ENCODE results near the gene CCDC9B. TPM values are rescaled to one million over a fixed set of nuclear protein-coding genes. Genes with fewer than 3 reads are reported as not detected.

CCDC9B gene
- total and polyA plus RNA-seq, 10 donors: 2.2 to 19.4 (median 7.1) TPM

DNA sequence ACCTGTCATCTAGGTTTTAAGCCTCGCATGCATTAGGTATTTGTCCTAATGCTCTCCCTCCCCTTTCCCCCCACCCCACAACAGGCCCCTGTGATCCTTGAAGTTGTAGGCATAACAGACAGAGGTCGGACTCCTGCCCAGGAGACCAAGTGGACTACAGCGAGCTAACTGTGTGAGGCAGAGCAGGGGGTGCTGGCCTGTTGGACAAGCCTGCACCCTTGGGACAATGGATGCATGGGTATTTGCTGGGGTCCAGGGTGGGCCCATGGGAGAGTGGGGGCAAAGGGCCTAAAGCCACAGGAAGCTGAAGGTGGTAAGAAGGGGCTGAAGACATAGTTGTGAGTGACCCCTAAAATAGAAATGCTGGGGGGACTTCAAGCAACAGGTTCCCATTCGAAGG is 35.5 kb downstream of the CCDC9B start:
- Histone ChIP-seq H3K9me3 (peaks cover 0 to 11% (median 6%) of the 10 kb centered on the region in 8 donors), H3K27me3 (replicated peaks in 1 of 7) (no peaks in the 10 kb centered on the region), H3K27ac (no peak overlapping the region), H3K4me1 (peaks cover 8 to 92% (median 48%) of the 10 kb centered on the region in 6 donors), H3K36me3 (peaks cover 0 to 48% (median 33%) of the 10 kb centered on the region in 6 donors), H3K4me3 (peak overlapping the region in 1 of 8 donors; percentile 81)
- TF ChIP-seq, protein P1, sequence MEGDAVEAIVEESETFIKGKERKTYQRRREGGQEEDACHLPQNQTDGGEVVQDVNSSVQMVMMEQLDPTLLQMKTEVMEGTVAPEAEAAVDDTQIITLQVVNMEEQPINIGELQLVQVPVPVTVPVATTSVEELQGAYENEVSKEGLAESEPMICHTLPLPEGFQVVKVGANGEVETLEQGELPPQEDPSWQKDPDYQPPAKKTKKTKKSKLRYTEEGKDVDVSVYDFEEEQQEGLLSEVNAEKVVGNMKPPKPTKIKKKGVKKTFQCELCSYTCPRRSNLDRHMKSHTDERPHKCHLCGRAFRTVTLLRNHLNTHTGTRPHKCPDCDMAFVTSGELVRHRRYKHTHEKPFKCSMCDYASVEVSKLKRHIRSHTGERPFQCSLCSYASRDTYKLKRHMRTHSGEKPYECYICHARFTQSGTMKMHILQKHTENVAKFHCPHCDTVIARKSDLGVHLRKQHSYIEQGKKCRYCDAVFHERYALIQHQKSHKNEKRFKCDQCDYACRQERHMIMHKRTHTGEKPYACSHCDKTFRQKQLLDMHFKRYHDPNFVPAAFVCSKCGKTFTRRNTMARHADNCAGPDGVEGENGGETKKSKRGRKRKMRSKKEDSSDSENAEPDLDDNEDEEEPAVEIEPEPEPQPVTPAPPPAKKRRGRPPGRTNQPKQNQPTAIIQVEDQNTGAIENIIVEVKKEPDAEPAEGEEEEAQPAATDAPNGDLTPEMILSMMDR (IDR thresholded peaks at IDR 0.05 in 8 of 11, conservative IDR thresholded peaks at IDR 0.05 in 3 of 11): no peak
- TF ChIP-seq POLR2AphosphoS5 (IDR thresholded peaks at IDR 0.05): no peak
- no peak for TF ChIP-seq POLR2A (IDR thresholded peaks at IDR 0.05)
- DNase-seq: peak; percentile 57
- WGBS, 5 donors: 85 to 97% (median 93%) methylated on average over 4 of the region's 4 CpGs
- intact Hi-C loops (cut with DNase I; ENCODE audit: low total_unique reads): no loop called here

DNA sequence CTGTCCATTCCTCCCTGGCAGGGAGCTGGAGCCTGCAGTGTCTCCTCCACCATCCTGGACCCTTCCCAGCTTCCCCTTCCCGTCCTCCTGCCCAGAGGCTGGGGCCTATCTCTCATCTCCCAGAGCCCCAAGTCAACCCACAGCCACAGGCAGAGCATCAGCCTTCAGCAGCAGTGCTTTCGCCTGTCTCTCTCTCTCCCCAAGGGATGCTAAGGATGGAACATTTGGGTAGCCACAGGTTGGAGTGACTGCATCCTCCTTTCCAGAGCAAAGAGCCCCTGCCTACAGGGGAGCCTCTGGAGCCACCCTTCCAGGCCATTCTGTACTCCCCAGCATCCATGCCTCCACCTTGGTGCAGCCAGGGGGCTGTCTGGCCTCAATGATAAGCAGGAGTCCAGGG is 37.2 kb downstream of the CCDC9B start:
- Histone ChIP-seq H3K27me3 (replicated peaks in 1 of 7) (no peaks in the 10 kb centered on the region), H3K9me3 (peaks cover 0 to 23% (median 14%) of the 10 kb centered on the region in 8 donors), H3K4me1 (peaks cover 0 to 75% (median 31%) of the 10 kb centered on the region in 6 donors), H3K4me3 (no peak overlapping the region), H3K27ac (no peak overlapping the region), H3K36me3 (peaks cover 3 to 65% (median 38%) of the 10 kb centered on the region in 6 donors)
- TF ChIP-seq POLR2A (IDR thresholded peaks at IDR 0.05) (no peak), POLR2AphosphoS5 (IDR thresholded peaks at IDR 0.05) (no peak)
- TF ChIP-seq, protein P1 (IDR thresholded peaks at IDR 0.05 in 8 of 11, conservative IDR thresholded peaks at IDR 0.05 in 3 of 11): no peak
- peak; percentile 47 for DNase-seq
- intact Hi-C loops (cut with DNase I; ENCODE audit: low total_unique reads): no loop called here
- WGBS, 5 donors: 73 to 96% (median 93%) methylated on average over 2 of the region's 2 CpGs

DNA sequence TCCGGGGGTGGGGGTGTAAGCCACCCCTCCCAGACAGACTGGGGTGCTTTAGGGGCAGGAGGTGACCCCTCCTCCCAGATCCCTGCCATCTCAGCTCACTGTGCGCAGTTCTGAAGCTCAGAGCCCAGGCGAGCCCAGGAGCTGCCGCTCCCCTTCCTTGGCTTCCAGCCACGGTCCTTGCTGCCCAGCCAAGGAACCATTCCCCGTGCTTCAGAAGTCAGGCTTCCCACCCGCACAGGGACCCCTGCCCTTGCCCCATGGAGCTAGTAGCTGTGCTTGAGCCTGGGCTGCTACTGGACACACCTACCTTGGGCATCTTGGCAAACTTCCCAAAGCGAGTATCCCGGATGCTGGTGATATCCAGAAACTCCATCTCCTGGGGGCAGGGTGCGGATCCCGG is 37.8 kb downstream of the CCDC9B start:
- TF ChIP-seq POLR2A (IDR thresholded peaks at IDR 0.05) (no peak), POLR2AphosphoS5 (IDR thresholded peaks at IDR 0.05) (no peak)
- TF ChIP-seq, protein P1 (IDR thresholded peaks at IDR 0.05 in 8 of 11, conservative IDR thresholded peaks at IDR 0.05 in 3 of 11): no peak
- DNase-seq: peak; percentile 56

DNA sequence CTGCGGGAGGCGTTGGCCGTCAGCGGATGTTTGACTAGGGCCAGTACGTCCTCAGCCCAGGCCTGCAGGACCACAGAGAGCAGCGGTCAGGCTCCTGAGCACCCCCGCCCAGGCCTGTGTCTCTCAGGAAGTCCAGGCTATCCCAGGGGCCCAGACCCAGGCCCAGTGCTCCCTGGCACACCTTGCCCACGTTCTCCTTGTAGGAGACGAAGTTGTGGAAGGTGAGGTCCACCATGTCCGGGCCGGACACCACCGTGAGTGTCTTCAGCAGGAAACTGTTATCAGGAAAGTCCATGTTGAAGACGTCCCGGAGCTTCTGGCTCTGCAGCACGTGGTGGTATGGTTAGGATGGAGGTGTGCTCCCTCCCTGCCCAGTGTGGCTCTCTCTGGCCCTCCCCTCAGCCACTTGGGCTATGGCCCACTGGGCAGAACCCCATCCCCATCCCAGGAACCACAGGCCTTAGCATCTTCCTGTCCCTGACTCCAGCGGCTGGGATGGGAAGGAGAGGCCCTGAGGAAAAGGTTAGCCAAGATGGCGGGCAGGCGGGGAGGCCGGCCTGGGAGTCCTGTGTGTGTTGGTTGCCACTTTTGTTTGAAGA is 38.4 kb downstream of the CCDC9B start:
- no peak overlapping the region for H3K27ac ChIP-seq
- intact Hi-C loops (cut with DNase I; ENCODE audit: low total_unique reads): no loop called here
- TF ChIP-seq, protein P1 (IDR thresholded peaks at IDR 0.05 in 8 of 11, conservative IDR thresholded peaks at IDR 0.05 in 3 of 11): no peak
- TF ChIP-seq POLR2A (IDR thresholded peaks at IDR 0.05) (no peak), POLR2AphosphoS5 (IDR thresholded peaks at IDR 0.05) (no peak)
- no peaks in the 10 kb centered on the region for H3K27me3 ChIP-seq (replicated peaks in 1 of 7)
- H3K4me1 ChIP-seq: peaks cover 0 to 63% (median 27%) of the 10 kb centered on the region in 6 donors
- WGBS, 5 donors: 93 to 95% (median 94%) methylated on average over 16 to 19 of the region's 19 CpGs
- H3K4me3 ChIP-seq: no peak overlapping the region
- peak; percentile 70 for DNase-seq
- peaks cover 0 to 23% (median 14%) of the 10 kb centered on the region in 8 donors for H3K9me3 ChIP-seq
- H3K36me3 ChIP-seq: peaks cover 3 to 77% (median 49%) of the 10 kb centered on the region in 6 donors

More for the DNA sequence above, 37.8 kb downstream of the CCDC9B start:
- no peak overlapping the region for H3K27ac ChIP-seq
- intact Hi-C loops (cut with DNase I; ENCODE audit: low total_unique reads): no loop called here
- 79 to 90% (median 82%) methylated on average over 10 to 11 of the region's 11 CpGs for WGBS, 5 donors
- no peaks in the 10 kb centered on the region for H3K27me3 ChIP-seq (replicated peaks in 1 of 7)
- peaks cover 0 to 23% (median 14%) of the 10 kb centered on the region in 8 donors for H3K9me3 ChIP-seq
- H3K36me3 ChIP-seq: peaks cover 3 to 71% (median 44%) of the 10 kb centered on the region in 6 donors
- H3K4me1 ChIP-seq: peaks cover 0 to 69% (median 29%) of the 10 kb centered on the region in 6 donors
- no peak overlapping the region for H3K4me3 ChIP-seq

Data from spleen (tissue), 11 donors.